K562 (cell line): ENCODE results near the gene ZNF362. TPM values are rescaled to one million over a fixed set of nuclear protein-coding genes. Genes with fewer than 3 reads are reported as not detected.
A peak's percentile ranks its signal among the peaks of the same experiment; 100 is the strongest.

Experiments
- CHD2 ChIP-seq: IDR thresholded peaks from 2 replicates; pipeline ENCODE4 v1.6.1; 2011; ENCODE audit warnings: low read depth, low read length
- FOXM1 ChIP-seq, 2 experiments: fragments of 450-650 bp in 1 of 2; sonication (generic) in 1 of 2; formaldehyde crosslinking in 1 of 2; IDR thresholded peaks; 2 replicates each; pipeline versions ENCODE4 v1.6.1 to v1.9.0; 2017 to 2022; ENCODE audit warnings: low read depth in 2 of 2, mild to moderate bottlenecking in 2 of 2, missing genetic modification reagents in 1 of 2, moderate library complexity in 1 of 2
- NONO ChIP-seq, 2 experiments: fragments of 200-400 bp in 1 of 2; fragments of 450-650 bp in 1 of 2; formaldehyde crosslinking in 1 of 2; IDR thresholded peaks; 2 replicates each; pipeline ENCODE4 v1.6.1; 2017; ENCODE audit warnings: low read depth in 2 of 2, mild to moderate bottlenecking in 2 of 2, moderate library complexity in 2 of 2, low read length in 1 of 2
- TAF9B ChIP-seq: fragments of 450-650 bp; IDR thresholded peaks from 2 replicates; pipeline ENCODE4 v1.6.1; 2018; ENCODE audit warnings: mild to moderate bottlenecking; ENCODE audit not compliant: partially characterized antibody
- ZNF212 ChIP-seq: fragments of 450-650 bp; formaldehyde crosslinking; IDR thresholded peaks from 2 replicates; pipeline ENCODE4 v1.4.0; 2020; ENCODE audit warnings: mild to moderate bottlenecking
- polyA plus RNA-seq, 8 experiments: library from polyadenylated mRNA; depleted of rRNA in 4 of 8; stranded (reverse) in 5 of 8; unstranded in 3 of 8; fragments of >200 nt; fragmentation: Nextera tagmentation in 2 of 8; fragmentation: Illumina TruSeq in 1 of 8; extraction: Ambion mirVana in 2 of 8; extraction: Trizol in 1 of 8; gene quantifications; 2 replicates each; pipeline versions ENCODE4 v1.2.1 to v1.2.3, GENCODE V29; 2011 to 2014; ENCODE audit warnings: inconsistent platforms in 1 of 8, missing spikeins in 1 of 8
- total RNA-seq, 7 experiments: library from RNA; depleted of rRNA in 6 of 7; stranded (reverse); fragments of >200 nt in 6 of 7; fragmentation: Illumina TruSeq in 2 of 7; extraction: Trizol in 2 of 7; gene quantifications; 2 replicates each; pipeline versions ENCODE4 v1.2.1 to v1.2.3, GENCODE V29; 2011 to 2021; ENCODE audit warnings: low replicate concordance in 1 of 7
- TF ChIP-seq, protein P1 (sequence below): sonication (generic); formaldehyde crosslinking; IDR thresholded peaks from 2 replicates; pipeline ENCODE4 v1.8.0; 2023; ENCODE audit warnings: mild to moderate bottlenecking, missing genetic modification reagents
- TF ChIP-seq, protein P2 (sequence below): fragments of 450-650 bp; formaldehyde crosslinking; IDR thresholded peaks from 2 replicates; pipeline ENCODE4 v1.4.0; 2020; ENCODE audit warnings: mild to moderate bottlenecking, mixed read lengths
- TF ChIP-seq, protein P3 (sequence below): fragments of 450-650 bp; IDR thresholded peaks from 2 replicates; pipeline ENCODE4 v1.6.1; 2016; ENCODE audit warnings: mild to moderate bottlenecking, moderate library complexity

ZNF362 gene
- total and polyA plus RNA-seq, 9 of the 15 experiments (the other 6 are each of a cell fraction or from before 2014, with no cell fraction given): 0.01 to 1.1 (median 0.35) TPM; not detected in 1

DNA sequence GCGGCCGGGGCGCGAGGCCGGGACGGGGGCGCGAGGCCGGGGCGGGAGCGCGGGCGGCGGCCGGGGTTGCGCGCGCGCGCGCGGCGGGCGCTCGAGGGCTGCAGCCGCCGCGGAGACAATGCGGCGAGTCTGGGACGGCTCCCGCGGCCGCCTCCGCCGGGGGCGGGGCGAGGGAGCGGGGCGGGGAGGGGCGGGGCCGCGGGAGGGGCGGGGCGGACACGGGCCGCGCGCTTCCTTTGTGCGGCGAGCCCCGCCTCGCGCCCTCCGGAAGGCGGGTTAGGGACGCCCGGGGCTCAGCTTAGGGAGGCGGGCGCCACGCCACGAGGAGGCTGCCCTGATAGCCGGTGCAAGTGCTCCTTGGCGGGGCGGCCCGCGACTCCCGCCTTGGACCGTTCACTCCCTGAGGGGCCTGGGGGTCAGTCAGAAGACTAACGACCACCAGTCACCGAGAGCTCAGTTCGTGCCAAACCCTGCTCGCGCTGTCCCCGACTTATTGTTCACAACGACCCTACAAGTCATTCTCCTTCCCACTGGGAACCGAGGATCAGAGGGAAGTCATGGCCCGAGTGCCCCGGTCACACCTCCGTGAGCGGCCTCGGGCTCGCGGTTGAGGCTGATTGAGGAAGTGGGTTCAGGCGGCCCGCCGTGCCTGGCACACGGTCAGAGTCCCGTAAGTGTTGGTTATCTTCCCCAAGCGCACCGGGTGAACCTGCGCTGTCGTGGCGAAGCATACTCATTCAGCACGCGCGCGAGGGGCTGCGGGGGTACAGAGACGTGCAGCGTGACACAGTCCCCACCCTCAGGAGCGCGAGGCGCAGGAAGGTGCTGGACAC, 93.7 kb downstream of the ZNF362 start (continued):
- no peak for TF ChIP-seq FOXM1 (IDR thresholded peaks at IDR 0.05; ENCODE audit: low read depth)
- peak; percentile 57 for TF ChIP-seq FOXM1 (CRISPR knock-in tag; IDR thresholded peaks at IDR 0.05; ENCODE audit: low read depth)
- no peak for TF ChIP-seq NONO (IDR thresholded peaks at IDR 0.05; ENCODE audit: low read depth in 2 of 2, low read length in 1 of 2)
- peak; percentile 34; the same call in 1 of the 2 replicates for TF ChIP-seq ZNF212 (CRISPR knock-in tag)
- TF ChIP-seq, protein P1, sequence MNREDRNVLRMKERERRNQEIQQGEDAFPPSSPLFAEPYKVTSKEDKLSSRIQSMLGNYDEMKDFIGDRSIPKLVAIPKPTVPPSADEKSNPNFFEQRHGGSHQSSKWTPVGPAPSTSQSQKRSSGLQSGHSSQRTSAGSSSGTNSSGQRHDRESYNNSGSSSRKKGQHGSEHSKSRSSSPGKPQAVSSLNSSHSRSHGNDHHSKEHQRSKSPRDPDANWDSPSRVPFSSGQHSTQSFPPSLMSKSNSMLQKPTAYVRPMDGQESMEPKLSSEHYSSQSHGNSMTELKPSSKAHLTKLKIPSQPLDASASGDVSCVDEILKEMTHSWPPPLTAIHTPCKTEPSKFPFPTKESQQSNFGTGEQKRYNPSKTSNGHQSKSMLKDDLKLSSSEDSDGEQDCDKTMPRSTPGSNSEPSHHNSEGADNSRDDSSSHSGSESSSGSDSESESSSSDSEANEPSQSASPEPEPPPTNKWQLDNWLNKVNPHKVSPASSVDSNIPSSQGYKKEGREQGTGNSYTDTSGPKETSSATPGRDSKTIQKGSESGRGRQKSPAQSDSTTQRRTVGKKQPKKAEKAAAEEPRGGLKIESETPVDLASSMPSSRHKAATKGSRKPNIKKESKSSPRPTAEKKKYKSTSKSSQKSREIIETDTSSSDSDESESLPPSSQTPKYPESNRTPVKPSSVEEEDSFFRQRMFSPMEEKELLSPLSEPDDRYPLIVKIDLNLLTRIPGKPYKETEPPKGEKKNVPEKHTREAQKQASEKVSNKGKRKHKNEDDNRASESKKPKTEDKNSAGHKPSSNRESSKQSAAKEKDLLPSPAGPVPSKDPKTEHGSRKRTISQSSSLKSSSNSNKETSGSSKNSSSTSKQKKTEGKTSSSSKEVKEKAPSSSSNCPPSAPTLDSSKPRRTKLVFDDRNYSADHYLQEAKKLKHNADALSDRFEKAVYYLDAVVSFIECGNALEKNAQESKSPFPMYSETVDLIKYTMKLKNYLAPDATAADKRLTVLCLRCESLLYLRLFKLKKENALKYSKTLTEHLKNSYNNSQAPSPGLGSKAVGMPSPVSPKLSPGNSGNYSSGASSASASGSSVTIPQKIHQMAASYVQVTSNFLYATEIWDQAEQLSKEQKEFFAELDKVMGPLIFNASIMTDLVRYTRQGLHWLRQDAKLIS (CRISPR knock-in tag): peak; percentile 74; the same call in 1 of the 2 replicates
- no peak for TF ChIP-seq CHD2
- peak; percentile 36 for TF ChIP-seq TAF9B
- TF ChIP-seq, protein P2, sequence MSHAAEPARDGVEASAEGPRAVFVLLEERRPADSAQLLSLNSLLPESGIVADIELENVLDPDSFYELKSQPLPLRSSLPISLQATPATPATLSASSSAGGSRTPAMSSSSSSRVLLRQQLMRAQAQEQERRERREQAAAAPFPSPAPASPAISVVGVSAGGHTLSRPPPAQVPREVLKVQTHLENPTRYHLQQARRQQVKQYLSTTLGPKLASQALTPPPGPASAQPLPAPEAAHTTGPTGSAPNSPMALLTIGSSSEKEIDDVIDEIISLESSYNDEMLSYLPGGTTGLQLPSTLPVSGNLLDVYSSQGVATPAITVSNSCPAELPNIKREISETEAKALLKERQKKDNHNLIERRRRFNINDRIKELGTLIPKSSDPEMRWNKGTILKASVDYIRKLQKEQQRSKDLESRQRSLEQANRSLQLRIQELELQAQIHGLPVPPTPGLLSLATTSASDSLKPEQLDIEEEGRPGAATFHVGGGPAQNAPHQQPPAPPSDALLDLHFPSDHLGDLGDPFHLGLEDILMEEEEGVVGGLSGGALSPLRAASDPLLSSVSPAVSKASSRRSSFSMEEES (CRISPR knock-in tag): no peak
- TF ChIP-seq, protein P3, sequence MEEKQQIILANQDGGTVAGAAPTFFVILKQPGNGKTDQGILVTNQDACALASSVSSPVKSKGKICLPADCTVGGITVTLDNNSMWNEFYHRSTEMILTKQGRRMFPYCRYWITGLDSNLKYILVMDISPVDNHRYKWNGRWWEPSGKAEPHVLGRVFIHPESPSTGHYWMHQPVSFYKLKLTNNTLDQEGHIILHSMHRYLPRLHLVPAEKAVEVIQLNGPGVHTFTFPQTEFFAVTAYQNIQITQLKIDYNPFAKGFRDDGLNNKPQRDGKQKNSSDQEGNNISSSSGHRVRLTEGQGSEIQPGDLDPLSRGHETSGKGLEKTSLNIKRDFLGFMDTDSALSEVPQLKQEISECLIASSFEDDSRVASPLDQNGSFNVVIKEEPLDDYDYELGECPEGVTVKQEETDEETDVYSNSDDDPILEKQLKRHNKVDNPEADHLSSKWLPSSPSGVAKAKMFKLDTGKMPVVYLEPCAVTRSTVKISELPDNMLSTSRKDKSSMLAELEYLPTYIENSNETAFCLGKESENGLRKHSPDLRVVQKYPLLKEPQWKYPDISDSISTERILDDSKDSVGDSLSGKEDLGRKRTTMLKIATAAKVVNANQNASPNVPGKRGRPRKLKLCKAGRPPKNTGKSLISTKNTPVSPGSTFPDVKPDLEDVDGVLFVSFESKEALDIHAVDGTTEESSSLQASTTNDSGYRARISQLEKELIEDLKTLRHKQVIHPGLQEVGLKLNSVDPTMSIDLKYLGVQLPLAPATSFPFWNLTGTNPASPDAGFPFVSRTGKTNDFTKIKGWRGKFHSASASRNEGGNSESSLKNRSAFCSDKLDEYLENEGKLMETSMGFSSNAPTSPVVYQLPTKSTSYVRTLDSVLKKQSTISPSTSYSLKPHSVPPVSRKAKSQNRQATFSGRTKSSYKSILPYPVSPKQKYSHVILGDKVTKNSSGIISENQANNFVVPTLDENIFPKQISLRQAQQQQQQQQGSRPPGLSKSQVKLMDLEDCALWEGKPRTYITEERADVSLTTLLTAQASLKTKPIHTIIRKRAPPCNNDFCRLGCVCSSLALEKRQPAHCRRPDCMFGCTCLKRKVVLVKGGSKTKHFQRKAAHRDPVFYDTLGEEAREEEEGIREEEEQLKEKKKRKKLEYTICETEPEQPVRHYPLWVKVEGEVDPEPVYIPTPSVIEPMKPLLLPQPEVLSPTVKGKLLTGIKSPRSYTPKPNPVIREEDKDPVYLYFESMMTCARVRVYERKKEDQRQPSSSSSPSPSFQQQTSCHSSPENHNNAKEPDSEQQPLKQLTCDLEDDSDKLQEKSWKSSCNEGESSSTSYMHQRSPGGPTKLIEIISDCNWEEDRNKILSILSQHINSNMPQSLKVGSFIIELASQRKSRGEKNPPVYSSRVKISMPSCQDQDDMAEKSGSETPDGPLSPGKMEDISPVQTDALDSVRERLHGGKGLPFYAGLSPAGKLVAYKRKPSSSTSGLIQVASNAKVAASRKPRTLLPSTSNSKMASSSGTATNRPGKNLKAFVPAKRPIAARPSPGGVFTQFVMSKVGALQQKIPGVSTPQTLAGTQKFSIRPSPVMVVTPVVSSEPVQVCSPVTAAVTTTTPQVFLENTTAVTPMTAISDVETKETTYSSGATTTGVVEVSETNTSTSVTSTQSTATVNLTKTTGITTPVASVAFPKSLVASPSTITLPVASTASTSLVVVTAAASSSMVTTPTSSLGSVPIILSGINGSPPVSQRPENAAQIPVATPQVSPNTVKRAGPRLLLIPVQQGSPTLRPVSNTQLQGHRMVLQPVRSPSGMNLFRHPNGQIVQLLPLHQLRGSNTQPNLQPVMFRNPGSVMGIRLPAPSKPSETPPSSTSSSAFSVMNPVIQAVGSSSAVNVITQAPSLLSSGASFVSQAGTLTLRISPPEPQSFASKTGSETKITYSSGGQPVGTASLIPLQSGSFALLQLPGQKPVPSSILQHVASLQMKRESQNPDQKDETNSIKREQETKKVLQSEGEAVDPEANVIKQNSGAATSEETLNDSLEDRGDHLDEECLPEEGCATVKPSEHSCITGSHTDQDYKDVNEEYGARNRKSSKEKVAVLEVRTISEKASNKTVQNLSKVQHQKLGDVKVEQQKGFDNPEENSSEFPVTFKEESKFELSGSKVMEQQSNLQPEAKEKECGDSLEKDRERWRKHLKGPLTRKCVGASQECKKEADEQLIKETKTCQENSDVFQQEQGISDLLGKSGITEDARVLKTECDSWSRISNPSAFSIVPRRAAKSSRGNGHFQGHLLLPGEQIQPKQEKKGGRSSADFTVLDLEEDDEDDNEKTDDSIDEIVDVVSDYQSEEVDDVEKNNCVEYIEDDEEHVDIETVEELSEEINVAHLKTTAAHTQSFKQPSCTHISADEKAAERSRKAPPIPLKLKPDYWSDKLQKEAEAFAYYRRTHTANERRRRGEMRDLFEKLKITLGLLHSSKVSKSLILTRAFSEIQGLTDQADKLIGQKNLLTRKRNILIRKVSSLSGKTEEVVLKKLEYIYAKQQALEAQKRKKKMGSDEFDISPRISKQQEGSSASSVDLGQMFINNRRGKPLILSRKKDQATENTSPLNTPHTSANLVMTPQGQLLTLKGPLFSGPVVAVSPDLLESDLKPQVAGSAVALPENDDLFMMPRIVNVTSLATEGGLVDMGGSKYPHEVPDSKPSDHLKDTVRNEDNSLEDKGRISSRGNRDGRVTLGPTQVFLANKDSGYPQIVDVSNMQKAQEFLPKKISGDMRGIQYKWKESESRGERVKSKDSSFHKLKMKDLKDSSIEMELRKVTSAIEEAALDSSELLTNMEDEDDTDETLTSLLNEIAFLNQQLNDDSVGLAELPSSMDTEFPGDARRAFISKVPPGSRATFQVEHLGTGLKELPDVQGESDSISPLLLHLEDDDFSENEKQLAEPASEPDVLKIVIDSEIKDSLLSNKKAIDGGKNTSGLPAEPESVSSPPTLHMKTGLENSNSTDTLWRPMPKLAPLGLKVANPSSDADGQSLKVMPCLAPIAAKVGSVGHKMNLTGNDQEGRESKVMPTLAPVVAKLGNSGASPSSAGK: peak; percentile 98
